Medulla oblongata (tissue), 1 donor: ENCODE measurements around the gene BCAT1.
A peak's percentile ranks its signal among the peaks of the same experiment; 100 is the strongest.
"Not testable (repeated sequence)": the region's sequence is repeated elsewhere in the genome, so short reads cannot be mapped to it uniquely, and the experiment has no call there.

Experiments used
- DNase-seq: peaks from one replicate; pipeline ENCODE4 v3.0.0-alpha.2; 2015; ENCODE audit errors: extremely low spot score

BCAT1 gene

DNA sequence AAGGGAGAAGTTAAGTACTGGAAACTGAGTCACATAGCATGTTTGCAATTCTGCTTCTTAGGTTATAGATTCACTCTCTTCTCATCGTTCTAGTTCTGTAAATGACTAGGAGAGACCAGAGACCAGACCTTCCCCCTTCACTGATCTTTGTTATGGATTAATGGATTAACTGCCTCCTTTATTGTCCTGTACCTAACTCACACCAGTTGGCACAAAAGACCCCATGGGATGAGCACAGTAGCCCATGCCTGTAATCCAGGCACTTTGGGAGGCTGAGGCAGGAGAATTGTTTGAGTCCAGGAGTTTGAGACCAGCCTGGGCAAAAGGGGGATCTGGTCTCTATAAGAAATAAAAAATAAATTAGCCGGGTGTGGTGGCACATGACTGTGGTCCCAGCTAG is 20.8 kb downstream of the BCAT1 start:
- DNase-seq, result no peak

DNA sequence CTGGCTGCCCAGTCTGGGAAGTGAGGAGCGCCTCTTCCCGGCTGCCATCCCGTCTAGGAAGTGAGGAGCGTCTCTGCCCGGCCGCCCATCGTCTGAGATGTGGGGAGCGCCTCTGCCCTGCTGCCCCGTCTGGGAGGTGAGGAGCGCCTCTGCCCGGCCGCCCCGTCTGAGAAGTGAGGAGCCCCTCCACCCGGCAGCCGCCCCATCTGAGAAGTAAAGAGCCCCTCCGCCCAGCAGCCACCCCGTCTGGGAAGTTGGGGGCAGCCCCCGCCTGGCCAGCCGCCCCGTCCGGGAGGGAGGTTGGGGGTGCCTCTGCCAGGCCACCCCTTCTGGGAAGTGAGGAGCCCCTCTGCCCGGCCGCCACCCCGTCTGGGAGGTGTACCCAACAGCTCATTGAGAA is 22.8 kb downstream of the BCAT1 start:
- not testable (repeated sequence) for DNase-seq

DNA sequence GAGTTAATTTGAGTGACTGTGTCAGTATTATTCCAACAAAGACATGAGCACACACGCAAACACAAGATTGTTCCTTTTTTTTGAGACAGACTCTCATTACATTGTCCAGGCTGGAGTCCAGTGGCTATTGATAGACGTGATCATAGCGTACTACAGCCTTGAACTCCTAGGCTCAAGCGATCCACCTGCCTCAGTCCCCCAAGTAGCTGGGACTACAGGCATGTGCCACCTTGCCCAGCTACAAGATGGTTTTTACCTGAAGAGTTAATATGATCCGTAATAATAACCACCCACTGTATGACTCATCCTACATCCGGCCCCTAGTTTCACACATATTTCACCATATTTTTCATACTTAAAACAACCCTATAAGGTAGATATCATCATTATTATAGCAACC is 26.8 kb downstream of the BCAT1 start:
- DNase-seq, result no peak

DNA sequence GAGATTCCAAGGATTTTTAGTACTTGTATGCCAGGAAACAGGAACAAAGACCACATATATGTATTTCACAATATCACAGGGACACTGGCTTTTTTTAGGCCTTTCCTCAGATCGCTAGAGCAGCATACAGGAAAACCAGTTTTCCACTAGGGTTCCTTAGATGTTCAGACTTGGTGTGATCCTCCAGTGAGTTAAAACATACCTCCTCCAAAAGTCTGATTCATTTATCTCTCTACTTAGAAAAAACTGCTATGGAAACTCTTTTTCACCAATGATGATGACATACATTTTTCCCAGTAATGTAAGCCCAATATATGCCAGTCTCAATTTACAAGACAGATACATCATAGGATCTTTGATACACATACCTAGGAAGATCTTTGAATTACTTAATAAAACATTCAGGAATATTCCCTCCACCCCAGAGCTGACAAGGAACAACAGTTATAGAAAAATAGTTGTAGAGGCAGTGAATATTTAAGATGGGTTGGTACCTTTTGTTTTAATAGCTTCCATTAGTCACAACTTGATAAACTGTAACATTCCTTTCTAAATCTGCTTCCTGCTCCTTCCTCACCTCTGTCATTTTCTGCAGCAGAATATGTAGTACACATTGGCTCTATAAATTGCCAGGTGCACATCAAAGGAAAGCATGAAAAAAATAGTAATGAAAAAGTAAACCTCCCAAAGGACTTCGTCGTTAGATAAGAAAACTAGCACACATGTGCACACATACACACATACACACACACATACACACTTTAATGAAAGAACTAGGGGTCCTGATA is 27.5 kb downstream of the BCAT1 start:
- DNase-seq, result no peak

DNA sequence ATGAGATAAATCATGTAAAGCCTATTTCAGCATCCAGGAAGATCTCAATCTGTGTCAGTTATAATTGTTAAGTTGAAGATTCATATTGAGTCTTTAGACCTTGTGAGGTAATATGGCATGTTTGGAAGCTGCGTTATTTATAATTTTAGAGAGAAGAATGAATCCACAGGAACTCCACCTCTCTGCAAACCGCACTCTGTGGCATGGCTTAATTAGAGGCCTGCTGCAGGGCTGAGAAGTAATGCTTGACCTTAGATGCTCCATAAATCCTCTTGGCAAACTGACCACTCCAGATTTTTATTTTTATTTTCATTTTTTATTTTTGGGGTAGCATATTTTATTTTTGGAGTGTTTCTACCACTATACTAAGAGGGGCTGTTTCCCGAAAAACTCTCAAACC is 28.8 kb downstream of the BCAT1 start:
- no peak for DNase-seq

DNA sequence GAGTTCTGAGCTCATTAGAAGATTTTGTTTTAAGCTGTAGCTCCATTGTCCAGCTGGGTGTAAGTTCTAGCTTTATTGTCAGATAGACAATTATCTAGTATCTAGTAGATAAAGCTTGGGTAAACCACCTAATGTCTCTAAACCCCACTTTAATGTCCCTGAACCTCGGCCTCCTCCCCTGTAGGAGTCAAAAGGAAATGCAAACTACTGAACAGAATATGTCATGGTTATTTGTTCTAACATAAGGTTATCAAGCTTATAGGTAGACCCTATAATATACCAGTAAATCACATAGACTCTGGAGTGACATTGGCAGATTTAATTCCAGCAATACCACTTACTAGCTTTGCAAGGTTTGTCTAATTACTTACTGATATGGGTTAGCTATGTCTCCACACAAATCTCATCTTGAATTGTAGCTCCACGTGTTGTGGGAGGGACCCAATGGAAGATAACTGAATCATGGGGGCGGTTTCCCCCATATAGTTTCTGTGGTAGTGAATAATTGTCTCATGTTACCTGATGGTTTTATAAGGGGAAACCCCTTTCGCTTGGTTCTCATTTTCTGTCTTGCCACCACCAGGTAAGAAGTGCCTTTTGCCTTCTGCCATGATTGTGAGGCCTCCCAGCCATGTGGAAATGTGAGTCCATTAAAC is 29.4 kb downstream of the BCAT1 start:
- DNase-seq, result no peak

DNA sequence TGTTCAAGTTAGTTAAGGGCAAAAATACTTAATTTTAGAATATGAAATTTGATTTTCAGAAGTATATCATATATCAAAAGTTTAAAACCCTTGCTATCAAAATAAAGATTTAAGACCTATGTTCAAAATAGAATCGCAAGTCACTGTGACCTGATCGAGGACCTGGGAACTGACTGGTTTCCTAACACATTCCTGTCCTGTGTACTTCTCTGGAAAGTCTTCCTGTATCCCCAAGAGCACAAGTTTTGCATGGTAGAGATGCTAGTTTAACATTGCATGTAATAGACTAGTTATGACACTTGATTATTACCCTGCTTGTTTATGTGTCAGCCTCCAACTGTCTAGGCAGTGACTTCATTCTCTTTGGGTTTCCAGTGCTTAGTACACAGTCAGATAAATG is 30.3 kb downstream of the BCAT1 start:
- DNase-seq, result no peak

DNA sequence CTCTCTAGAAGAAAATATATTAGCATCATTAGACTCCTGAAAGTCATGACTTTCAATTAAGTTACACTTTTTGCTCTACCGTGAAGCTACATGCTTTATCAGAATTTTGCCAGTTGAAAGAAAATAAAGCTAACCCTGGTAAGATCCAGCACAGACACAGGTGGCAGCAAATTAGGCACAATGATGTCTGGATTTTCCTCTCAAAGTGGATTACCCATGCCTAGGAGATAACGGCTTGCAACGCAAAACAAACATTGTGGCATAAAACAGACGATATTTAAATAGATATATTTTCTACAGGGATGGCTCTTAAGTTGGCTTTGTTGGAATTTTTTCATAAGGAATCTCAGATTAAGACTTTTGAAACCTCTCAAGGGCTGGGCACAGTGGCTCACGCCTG is 33.4 kb downstream of the BCAT1 start:
- DNase-seq, result no peak

DNA sequence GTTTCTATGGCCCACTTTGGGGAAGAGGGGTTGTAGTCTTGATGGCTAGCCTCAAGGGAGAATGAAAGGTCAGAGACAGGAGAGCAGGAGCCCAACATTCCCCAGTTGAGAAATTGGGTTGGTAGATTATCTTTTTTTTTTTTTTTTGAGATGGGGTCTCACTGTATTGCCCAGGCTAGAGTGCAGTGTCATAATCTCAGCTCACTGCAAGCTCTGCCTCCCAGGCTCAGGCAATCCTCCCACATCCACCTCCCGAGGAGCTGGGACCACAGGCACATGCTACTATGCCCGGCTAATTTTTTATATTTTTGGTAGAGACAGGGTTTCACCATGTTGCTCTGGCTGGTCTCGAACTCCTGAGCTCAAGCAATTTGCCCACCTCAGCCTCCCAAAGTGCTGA is 34.9 kb downstream of the BCAT1 start:
- no peak for DNase-seq

DNA sequence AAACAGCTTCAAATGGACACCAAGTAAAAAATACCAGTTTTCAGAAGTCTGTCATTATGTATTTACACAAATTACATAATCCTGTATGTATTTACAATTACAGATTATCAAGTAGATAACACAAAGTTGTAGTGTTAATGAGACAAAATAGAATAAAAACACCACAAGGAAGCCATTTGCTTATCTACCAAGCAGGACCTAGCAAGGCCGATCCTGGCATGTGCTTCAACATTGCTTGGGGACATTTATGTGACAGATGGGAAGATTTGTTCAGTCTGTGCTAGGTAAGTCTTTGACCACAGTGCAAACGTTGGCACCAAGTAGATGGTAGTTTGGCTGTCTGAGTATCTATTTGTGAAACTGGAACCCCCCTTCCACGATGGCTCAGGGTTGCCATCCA is 35.8 kb downstream of the BCAT1 start:
- no peak for DNase-seq

DNA sequence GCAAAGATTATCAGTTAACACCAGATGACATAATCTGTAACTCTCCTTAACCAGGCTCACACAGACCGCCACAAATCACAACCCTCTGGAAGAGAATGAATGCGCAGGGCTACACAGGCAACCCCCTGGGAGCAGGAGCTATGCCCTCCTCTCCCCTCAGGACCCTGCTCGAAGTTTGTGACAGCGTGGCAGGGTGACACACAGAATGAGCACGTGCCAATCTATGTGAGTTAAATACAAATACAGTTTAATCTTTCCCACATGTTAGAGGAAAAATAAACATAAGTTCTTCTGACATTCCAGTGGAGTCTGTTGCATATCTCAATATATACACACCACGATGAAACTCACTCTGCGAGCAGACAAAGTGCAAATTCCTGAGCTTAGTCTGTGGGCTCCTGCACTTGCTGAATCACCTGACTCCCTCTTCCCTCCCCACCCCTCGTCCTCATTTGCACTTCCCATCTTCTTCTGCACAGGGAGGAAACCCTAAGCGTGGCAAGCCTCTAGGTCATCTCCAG is 37.6 kb downstream of the BCAT1 start:
- DNase-seq, result no peak

DNA sequence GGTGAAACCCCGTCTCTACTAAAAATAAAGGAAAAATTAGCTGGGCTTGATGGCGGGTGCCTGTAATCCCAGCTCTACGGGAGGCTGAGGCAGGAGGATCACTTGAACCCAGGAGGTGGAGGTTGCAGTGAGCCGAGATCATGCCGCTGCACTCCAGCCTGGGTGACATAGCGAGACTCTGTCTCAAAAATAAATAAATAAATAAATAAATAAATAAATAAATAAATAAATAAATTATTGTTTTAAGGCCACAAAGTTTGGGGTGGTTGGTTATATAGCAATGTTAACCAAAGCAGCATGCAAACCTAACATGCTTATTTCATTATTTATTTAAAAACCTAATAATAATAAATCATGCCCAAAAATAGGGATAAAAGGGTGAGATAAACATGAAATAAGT is 38.7 kb downstream of the BCAT1 start:
- DNase-seq, result not testable (repeated sequence)

DNA sequence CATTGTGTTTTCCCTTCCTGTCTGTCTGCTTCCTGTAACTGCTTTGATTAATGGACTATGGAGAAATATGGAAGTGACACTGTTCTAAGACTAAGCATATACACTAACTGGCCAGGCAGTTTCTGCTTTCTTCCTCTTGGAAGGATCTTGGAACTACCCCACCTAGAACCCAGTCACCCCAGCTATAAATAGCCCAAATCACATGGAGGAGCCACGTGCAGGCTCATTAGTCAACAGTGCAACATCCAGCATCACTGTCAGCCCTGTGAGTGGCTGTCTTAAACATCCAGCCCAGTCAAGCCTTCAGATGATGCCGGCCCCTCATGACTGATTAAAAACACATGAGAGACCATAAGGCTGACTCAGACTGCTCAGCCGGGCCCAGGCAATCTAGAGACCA is 39.2 kb downstream of the BCAT1 start:
- DNase-seq, result peak; percentile 9

DNA sequence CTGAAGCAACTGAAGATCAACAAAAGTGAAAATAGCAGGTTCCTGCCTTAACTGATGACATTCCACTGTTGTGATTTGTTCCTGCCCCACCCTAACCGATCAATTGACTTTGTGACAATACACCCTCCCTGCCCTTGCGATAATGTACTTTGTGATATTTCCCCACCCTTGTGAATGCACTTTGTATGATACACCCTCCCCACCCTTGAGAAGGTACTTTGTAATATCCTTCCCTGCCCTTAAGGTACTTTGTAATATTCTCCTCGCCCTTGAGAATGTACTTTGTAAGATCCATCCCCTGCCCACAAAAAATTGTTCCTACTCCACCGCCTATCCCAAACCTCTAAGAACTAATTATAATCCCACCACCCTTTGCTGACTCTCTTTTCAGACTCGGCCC is 41.4 kb downstream of the BCAT1 start:
- DNase-seq, result no peak

DNA sequence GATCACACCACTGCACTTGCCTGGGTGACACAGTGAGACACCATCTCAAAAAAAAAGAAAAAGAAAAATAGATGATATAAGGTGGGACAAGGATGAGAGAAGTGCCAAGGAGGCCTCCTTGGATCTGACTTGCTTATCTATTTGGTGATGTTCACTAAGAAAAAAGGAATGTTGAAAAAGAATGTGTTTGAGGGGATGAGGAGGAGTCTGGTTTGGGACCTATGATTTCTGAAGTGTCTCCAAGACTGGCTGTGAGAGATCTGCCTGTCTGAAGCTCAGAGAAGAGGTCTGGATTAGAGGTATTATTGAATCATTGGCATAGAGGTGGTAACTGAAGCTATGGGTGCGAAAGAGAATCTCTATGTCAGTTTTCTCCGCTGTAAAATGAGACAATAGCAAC is 42.8 kb downstream of the BCAT1 start:
- no peak for DNase-seq

DNA sequence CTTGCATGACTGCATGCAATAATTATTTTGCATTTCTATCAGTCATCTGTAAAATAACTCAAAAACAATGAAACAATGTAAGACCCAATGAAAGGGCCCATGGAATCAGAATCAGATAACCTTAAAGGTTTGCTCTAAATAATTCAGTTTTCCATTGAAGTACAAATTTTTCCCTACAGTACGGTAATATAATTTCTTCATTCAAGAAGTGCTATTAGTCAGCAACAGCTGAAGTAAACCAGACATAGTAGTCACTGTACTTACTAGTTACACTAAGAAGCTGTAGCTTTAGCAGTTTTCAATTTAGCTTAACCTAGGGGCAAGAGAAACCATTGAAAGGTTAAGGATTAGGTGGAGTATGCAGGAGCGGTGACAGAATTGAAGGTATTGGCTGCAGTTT is 43.5 kb downstream of the BCAT1 start:
- DNase-seq, result no peak

DNA sequence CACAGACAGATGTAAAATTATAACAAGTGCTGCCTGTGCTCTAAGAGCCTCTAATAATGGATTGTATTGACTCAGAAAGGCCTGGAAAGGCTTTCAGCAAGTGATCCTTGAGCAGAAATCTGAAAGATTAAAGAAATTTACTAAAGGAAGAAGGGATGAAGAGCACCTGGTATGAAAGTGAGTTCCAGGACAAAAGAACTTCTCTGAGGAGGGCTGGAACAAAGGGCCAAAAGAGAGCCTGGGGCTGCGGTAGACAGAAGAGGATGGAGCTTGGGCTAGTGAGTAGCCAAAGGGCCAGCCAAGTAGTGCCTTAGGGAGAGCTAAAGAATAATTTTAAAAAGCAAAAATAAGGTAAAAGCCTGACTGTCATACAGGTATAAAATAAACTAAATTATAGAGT is 44.0 kb downstream of the BCAT1 start:
- no peak for DNase-seq

DNA sequence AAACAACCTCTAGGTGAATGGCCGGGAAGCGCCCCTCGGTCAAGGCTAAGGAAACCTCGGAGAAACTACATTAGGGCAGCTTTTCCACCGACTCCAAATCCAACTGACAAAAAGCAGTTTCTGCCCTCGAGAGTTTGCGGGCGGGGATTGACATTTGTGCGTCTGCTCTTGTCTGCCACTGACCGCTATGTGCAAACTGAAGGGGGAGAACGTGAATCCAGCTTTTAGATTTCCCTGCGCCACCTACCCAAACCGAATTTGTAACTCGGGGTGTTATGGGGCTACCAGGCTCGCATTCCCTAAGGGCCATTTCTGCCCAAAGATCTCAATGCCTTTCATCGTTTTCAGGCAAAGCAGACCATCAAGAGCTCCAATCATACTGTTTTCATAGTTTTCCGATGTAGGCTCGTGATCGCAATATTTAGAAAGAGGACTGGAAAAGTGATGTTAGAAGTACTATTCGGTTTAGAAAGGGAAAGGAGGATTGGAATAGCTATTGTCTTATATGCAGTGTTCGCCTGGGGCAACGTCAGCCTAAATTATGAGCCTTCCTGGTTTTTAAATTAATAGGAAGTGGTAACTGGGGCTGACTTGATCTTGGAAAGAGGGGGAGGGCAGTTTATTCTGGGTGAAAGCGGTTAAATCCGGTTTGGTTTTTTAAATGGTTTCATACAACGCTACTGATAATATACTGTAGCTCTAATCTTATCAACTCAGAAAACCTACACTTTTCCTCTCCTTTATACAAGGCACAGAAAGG is 45.4 kb downstream of the BCAT1 start:
- peak; percentile 42 for DNase-seq

DNA sequence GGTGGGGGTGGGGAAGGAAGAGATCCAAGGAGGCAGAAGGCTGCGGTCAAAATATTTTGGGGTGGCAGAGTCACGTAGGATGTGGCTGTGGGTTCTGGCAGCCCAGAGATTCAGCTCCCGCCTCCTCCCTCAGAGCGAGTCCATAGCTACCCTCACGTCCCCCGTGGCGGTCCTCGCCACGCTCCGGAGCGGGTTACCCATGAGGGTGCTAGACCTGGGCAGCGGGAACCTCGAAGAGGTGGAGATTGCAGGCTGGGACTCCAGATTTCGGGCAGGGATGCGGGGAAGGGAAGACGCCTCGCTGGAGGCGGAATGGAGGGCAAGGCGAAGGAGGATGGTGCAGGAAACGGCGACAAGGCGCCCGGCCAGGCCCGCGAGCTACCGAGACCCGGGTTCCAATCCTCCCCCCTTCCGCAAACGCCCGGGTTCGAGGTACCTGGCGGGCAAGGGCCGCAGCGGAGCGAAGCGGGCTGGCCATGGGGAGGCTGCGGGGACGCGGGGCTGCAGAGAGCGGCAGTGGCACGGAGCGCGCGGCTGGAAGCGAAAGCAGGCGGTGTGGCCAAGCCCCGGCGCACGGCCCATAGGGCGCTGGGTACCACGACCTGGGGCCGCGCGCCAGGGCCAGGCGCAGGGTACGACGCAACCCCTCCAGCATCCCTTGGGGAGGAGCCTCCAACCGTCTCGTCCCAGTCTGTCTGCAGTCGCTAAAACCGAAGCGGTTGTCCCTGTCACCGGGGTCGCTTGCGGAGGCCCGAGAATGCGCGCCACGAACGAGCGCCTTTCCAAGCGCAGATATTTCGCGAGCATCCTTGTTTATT is 46.2 kb downstream of the BCAT1 start:
- DNase-seq, result peak; percentile 14

DNA sequence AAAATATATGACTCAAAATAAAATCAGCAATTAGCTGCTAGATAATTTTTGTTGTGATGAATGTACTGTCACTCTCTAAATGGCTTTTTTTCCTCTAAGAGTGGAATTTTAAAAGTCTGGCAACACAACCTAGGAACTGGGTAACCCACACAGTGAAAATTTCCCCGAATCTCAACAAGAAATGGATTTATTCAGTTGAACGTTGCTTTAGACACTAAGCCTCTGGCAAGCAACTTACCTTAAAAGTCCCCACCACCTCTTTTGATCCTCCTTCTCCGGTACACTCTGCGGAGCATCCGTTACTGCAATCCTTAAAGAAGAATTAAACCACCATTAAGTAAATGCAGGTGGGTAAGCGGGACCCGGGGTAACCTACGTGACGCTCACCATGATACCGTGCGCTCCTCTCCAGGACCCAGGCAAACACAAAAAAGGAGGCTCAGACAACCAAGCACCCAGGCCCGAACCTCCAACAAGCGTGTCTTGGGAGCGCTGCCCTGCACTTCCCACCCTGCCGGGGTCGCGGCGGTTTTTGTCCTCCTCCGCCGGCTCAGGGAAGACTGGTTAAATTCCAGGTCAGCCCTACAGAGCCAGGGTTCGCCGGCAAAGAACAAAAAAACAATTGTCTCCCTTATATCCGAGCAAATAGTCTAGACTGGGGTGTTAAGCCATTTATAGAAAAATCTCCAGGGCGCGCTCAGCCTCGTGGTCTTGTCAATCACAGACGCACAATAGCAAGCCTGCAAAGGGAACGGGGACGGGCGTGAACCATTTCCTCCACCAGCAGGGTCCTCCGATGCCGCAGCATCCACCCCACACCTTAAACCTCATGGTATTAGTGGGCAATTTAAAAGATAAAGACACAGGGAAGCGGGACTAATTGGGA is 47.1 kb downstream of the BCAT1 start:
- DNase-seq, result peak; percentile 62

DNA sequence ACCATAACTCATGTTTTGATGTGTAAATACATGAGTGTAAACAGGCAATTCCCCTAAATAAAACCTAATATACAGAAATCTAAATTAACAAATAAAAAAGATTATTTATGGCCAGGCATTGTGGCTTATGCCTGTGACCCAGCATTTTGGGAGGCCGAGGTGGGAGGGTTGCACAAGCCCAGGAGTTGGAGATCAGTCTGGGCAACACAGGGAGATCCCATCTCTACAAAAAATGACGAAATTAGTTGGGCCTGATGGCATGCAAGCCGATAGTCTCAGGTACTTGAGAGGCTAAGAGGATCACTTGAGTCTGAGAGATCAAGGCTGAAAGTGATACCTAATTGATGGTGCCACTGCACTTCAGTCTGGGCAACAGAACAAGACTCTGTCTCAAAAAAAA is 48.7 kb downstream of the BCAT1 start:
- DNase-seq, result no peak
